ENCODE data around the gene SPOCK1. TPM values are rescaled to one million over a fixed set of nuclear protein-coding genes. Genes with fewer than 3 reads are reported as not detected.

Gene SPOCK1
- total and polyA plus RNA-seq, 2 of the 13 experiments (the other 11 are each of a cell fraction or from before 2014, with no cell fraction given) = 0.18 to 0.29 TPM

DNA sequence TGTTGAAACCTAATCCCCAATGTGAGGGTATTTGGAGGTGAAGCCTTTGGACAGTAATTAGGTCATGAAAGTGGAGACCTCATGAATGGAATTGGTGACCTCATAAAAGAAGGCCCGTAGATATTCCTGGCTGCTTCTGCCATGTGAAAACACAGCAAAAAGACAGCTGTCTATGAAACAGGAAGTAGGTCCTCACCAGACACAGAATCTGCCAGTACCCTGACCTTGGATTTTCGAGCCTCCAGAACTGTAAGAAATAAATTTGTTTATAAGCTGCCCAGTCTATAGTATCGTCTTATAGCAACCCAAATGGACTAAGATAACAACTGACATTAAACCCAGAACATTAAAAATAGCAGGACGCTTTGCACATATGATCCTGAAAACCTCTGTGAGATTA lies 371.1 kb downstream of the SPOCK1 start:
- ChIA-PET POLR2A (no interaction called here), CTCF (ENCODE audit: low intra/inter-chr PET ratio, low total read pairs) (no interaction called here)
- 29% methylated on average over 4 of the region's 4 CpGs for WGBS (ENCODE audit: low lambda C conversion rate)

DNA sequence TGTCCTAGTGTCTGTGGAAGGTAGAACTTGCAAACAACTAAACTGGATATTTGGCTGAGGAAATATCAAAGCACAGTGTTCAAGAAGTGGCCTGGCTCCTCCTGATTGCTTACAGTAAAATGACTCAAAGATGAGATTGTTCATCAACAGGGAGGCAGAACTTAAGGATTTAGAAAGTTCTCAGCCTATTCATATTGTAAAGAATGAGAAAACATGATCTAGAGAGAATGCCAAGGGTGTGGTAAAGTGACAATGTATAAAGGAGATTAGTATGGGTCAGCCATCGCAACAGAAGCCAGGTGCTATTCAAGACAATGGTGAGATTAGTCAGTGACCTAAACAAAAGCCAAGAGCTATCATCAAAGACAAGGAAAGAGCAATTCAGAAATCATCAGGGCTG lies 372.3 kb downstream of the SPOCK1 start:
- H3K4me3 ChIP-seq (replicated peaks in 1 of 3; ENCODE audit: insufficient read depth in 1 of 3, low read depth in 2 of 3, low read length in 3 of 3) = no peak overlapping the region
- no peak for DNase-seq (ENCODE audit: low spot score)
- BruUV-seq (replicated peaks) = no TSS peak
- H3K4me1 ChIP-seq (ENCODE audit: insufficient read depth, low read length) = no peaks in the 10 kb centered on the region
- no peaks in the 10 kb centered on the region for H3K36me3 ChIP-seq (replicated peaks in 1 of 2; ENCODE audit: control insufficient read depth in 1 of 2, insufficient read depth in 2 of 2, low read length in 2 of 2)
- no peak overlapping the region for H3K9ac ChIP-seq (ENCODE audit: insufficient read depth, low read depth, low read length)
- TF ChIP-seq ZNF772 (CRISPR knock-in tag; IDR thresholded peaks at IDR 0.05) (no peak), PITX1 (CRISPR knock-in tag; IDR thresholded peaks at IDR 0.05) (no peak), SIX1 (CRISPR knock-in tag; IDR thresholded peaks at IDR 0.05; ENCODE audit: borderline replicate concordance) (no peak), SALL1 (CRISPR knock-in tag; IDR thresholded peaks at IDR 0.05) (no peak), HNRNPLL (IDR thresholded peaks at IDR 0.05; ENCODE audit: low read depth, low read length, poor library complexity, severe bottlenecking) (no peak)
- TF ChIP-seq, protein P1, sequence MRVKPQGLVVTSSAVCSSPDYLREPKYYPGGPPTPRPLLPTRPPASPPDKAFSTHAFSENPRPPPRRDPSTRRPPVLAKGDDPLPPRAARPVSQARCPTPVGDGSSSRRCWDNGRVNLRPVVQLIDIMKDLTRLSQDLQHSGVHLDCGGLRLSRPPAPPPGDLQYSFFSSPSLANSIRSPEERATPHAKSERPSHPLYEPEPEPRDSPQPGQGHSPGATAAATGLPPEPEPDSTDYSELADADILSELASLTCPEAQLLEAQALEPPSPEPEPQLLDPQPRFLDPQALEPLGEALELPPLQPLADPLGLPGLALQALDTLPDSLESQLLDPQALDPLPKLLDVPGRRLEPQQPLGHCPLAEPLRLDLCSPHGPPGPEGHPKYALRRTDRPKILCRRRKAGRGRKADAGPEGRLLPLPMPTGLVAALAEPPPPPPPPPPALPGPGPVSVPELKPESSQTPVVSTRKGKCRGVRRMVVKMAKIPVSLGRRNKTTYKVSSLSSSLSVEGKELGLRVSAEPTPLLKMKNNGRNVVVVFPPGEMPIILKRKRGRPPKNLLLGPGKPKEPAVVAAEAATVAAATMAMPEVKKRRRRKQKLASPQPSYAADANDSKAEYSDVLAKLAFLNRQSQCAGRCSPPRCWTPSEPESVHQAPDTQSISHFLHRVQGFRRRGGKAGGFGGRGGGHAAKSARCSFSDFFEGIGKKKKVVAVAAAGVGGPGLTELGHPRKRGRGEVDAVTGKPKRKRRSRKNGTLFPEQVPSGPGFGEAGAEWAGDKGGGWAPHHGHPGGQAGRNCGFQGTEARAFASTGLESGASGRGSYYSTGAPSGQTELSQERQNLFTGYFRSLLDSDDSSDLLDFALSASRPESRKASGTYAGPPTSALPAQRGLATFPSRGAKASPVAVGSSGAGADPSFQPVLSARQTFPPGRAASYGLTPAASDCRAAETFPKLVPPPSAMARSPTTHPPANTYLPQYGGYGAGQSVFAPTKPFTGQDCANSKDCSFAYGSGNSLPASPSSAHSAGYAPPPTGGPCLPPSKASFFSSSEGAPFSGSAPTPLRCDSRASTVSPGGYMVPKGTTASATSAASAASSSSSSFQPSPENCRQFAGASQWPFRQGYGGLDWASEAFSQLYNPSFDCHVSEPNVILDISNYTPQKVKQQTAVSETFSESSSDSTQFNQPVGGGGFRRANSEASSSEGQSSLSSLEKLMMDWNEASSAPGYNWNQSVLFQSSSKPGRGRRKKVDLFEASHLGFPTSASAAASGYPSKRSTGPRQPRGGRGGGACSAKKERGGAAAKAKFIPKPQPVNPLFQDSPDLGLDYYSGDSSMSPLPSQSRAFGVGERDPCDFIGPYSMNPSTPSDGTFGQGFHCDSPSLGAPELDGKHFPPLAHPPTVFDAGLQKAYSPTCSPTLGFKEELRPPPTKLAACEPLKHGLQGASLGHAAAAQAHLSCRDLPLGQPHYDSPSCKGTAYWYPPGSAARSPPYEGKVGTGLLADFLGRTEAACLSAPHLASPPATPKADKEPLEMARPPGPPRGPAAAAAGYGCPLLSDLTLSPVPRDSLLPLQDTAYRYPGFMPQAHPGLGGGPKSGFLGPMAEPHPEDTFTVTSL (CRISPR knock-in tag; IDR thresholded peaks at IDR 0.05; ENCODE audit: borderline replicate concordance) = no peak
- TF ChIP-seq, protein P2, sequence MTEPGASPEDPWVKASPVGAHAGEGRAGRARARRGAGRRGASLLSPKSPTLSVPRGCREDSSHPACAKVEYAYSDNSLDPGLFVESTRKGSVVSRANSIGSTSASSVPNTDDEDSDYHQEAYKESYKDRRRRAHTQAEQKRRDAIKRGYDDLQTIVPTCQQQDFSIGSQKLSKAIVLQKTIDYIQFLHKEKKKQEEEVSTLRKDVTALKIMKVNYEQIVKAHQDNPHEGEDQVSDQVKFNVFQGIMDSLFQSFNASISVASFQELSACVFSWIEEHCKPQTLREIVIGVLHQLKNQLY (CRISPR knock-in tag; IDR thresholded peaks at IDR 0.05) = no peak
- no peak overlapping the region for H3K4me2 ChIP-seq (ENCODE audit: low read depth, low read length)
- no peaks in the 10 kb centered on the region for H4K20me1 ChIP-seq (ENCODE audit: insufficient read depth, low read length)
- 50% methylated on average over 1 of the region's 1 CpG for WGBS (ENCODE audit: low lambda C conversion rate)
- CTCF ChIA-PET (ENCODE audit: low intra/inter-chr PET ratio, low total read pairs) = no interaction called here
- H3K79me2 ChIP-seq (ENCODE audit: insufficient read depth, low read length) = no peaks in the 10 kb centered on the region
- FAIRE-seq = no peak
- H3K27ac ChIP-seq (ENCODE audit: extremely low read length, insufficient read depth, low read length) = no peak overlapping the region
- in situ Hi-C loops (cut with HindIII; ENCODE audit: extremely low pct_ligation_motif_present, low pct_unique_long_range_greater_than_20kb) = no loop called here
- no peaks in the 10 kb centered on the region for H3K27me3 ChIP-seq (ENCODE audit: control insufficient read depth in 1 of 2, insufficient read depth in 2 of 2, low read length in 2 of 2)
- no peak for ATAC-seq
- H2AFZ ChIP-seq (ENCODE audit: low read length) = no peak overlapping the region
- POLR2A ChIA-PET = no interaction called here
- no peaks in the 10 kb centered on the region for H3K9me3 ChIP-seq (ENCODE audit: low read length)
- intact Hi-C loops (cut with micrococcal nuclease; ENCODE audit: unreplicated experiment) = no loop called here

More for the DNA sequence above, 371.1 kb downstream of the SPOCK1 start:
- Histone ChIP-seq H3K4me2 (ENCODE audit: low read depth, low read length) (no peak overlapping the region), H3K27ac (ENCODE audit: extremely low read length, insufficient read depth, low read length) (no peak overlapping the region), H3K27me3 (ENCODE audit: control insufficient read depth in 1 of 2, insufficient read depth in 2 of 2, low read length in 2 of 2) (no peaks in the 10 kb centered on the region), H4K20me1 (ENCODE audit: insufficient read depth, low read length) (no peaks in the 10 kb centered on the region), H3K4me1 (ENCODE audit: insufficient read depth, low read length) (no peaks in the 10 kb centered on the region), H3K36me3 (replicated peaks in 1 of 2; ENCODE audit: control insufficient read depth in 1 of 2, insufficient read depth in 2 of 2, low read length in 2 of 2) (no peaks in the 10 kb centered on the region), H2AFZ (ENCODE audit: low read length) (no peak overlapping the region), H3K9ac (ENCODE audit: insufficient read depth, low read depth, low read length) (no peak overlapping the region), H3K4me3 (replicated peaks in 1 of 3; ENCODE audit: insufficient read depth in 1 of 3, low read depth in 2 of 3, low read length in 3 of 3) (no peak overlapping the region), H3K79me2 (ENCODE audit: insufficient read depth, low read length) (no peaks in the 10 kb centered on the region), H3K9me3 (ENCODE audit: low read length) (no peaks in the 10 kb centered on the region)
- no TSS peak for BruUV-seq (replicated peaks)
- no peak for TF ChIP-seq KLF11 (CRISPR knock-in tag; IDR thresholded peaks at IDR 0.05)
- TF ChIP-seq, protein P3, sequence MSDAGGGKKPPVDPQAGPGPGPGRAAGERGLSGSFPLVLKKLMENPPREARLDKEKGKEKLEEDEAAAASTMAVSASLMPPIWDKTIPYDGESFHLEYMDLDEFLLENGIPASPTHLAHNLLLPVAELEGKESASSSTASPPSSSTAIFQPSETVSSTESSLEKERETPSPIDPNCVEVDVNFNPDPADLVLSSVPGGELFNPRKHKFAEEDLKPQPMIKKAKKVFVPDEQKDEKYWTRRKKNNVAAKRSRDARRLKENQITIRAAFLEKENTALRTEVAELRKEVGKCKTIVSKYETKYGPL (CRISPR knock-in tag; IDR thresholded peaks at IDR 0.05) = no peak
- in situ Hi-C loops (cut with HindIII; ENCODE audit: extremely low pct_ligation_motif_present, low pct_unique_long_range_greater_than_20kb) (no loop called here), intact Hi-C loops (cut with micrococcal nuclease; ENCODE audit: unreplicated experiment) (no loop called here)
- FAIRE-seq = no peak
- ATAC-seq = no peak
- no peak for DNase-seq (ENCODE audit: low spot score)
